Endodermal cell (in vitro differentiated cells): ENCODE data around the gene GREB1. TPM values are rescaled to one million over a fixed set of nuclear protein-coding genes. Genes with fewer than 3 reads are reported as not detected.

Source experiments
- DNase-seq: peaks from one replicate; pipeline ENCODE4 v3.0.0-alpha.2; 2017
- H3K27ac ChIP-seq: 2 replicates; pipeline ENCODE4 v1.5.1; 2013; ENCODE audit warnings: mild to moderate bottlenecking, low read depth, low read length, moderate library complexity
- H3K27me3 ChIP-seq: 2 replicates; pipeline ENCODE4 v1.6.1; 2013; ENCODE audit warnings: mild to moderate bottlenecking, low read length, moderate library complexity; ENCODE audit not compliant: insufficient read depth, control insufficient read depth, poor library complexity, severe bottlenecking
- H3K36me3 ChIP-seq: 2 replicates; pipeline ENCODE4 v1.7.0; 2013; ENCODE audit warnings: mild to moderate bottlenecking, low read length, moderate library complexity; ENCODE audit not compliant: control insufficient read depth, insufficient read depth
- H3K4me1 ChIP-seq: one replicate; pipeline ENCODE4 v1.7.0; 2013; ENCODE audit warnings: low read length; ENCODE audit not compliant: control insufficient read depth, insufficient read depth
- H3K4me3 ChIP-seq: 2 replicates; pipeline ENCODE4 v1.5.1; 2013; ENCODE audit warnings: mild to moderate bottlenecking, low read length, moderate library complexity
- H3K9ac ChIP-seq: 2 replicates; pipeline ENCODE4 v1.6.1; 2013; ENCODE audit warnings: mild to moderate bottlenecking, low read length, moderate library complexity; ENCODE audit not compliant: poor library complexity, severe bottlenecking; ENCODE audit errors: extremely low read depth
- H3K9me3 ChIP-seq: 2 replicates; pipeline ENCODE4 v1.6.1; 2013; ENCODE audit warnings: mild to moderate bottlenecking, low read length, moderate library complexity; ENCODE audit not compliant: control insufficient read depth
- H3K27ac Mint-ChIP-seq: 2 replicates; pipeline ENCODE4 v1.8.0; 2020; ENCODE audit warnings: mixed read lengths
- H3K27me3 Mint-ChIP-seq: 2 replicates; pipeline ENCODE4 v1.8.0; 2021; ENCODE audit warnings: mild to moderate bottlenecking, mixed read lengths; ENCODE audit not compliant: insufficient read depth
- H3K36me3 Mint-ChIP-seq: 2 replicates; pipeline ENCODE4 v1.8.0; 2020; ENCODE audit warnings: low read depth, mixed read lengths
- H3K4me1 Mint-ChIP-seq: 2 replicates; pipeline ENCODE4 v1.8.0; 2020; ENCODE audit warnings: mixed read lengths
- H3K4me3 Mint-ChIP-seq: 2 replicates; pipeline ENCODE4 v1.8.0; 2020; ENCODE audit warnings: mild to moderate bottlenecking, moderate library complexity, mixed read lengths
- H3K9me3 Mint-ChIP-seq: 2 replicates; pipeline ENCODE4 v1.8.0; 2020; ENCODE audit warnings: mild to moderate bottlenecking, mixed read lengths
- WGBS, 2 experiments: methylation state at CpG; one replicate each; pipeline versions ENCODE4 v1.1.5 to v1.1.7; 2013; ENCODE audit warnings: missing lambda C conversion rate in 2 of 2, mixed read lengths in 1 of 2; ENCODE audit not compliant: insufficient coverage in 1 of 2, insufficient read length in 1 of 2; 5-methylcytosine and 5-hydroxymethylcytosine counted together
- total RNA-seq, 2 donors: library from RNA; stranded (reverse); fragmentation: NEBNext Ultra II Directional in 1 of 2; extraction: Animal tissue kit (Norgen Biotek cat#: 25700) in 1 of 2; gene quantifications; 2 replicates in 1 of 2; 3 replicates in 1 of 2; pipeline ENCODE4 v1.2.1, GENCODE V29; 2021
- TF ChIP-seq, protein P1 (sequence below): fragments of 200-600 bp; sonication (generic); conservative IDR thresholded peaks from 2 replicates; pipeline ENCODE4 v1.5.0; 2021; ENCODE audit warnings: antibody characterized with exemption, mild to moderate bottlenecking

GREB1 gene
- total RNA-seq, 2 donors from 2014 or later = 86.4 to 106 TPM

DNA sequence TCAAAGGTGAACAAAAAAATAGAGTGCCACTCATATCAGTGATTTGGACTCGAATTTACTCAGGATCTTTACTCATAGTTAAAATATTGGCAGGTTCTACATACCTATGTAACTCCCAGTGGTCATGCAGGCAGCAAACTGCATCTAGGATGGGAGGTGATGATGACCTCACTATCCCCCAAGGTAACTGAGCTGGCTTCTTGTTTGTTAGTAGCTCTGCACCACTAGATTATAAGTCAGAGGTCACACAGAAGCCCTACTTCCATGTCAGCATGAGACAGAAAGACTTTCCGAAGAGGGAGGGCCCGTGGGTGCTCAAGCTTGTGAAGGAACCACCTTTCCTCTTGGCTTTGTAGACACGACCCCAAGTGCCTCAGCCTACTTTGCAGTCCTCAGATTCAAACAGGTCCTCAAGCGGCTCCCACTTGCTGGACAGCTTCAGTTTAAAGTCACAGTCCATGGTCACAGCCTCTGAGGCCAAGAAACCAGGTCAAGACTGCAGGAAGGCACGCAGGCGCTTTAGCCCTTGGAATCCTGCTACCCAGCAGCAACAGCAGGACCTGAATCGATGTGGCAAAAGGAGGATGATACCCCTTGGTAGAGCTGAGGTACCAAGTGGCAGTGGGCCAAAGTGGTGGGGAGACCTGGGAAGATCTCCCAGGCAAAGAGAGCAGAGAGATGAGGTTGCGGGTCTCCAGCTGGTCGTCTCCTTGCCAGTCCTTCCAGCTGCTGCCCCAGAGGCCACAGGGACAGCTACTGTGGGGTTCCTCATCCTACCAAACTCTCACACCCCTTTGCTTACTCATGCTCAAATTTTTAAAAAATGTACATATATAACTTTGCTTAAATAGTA is 131.9 kb downstream of the GREB1 start:
- TF ChIP-seq, protein P1, sequence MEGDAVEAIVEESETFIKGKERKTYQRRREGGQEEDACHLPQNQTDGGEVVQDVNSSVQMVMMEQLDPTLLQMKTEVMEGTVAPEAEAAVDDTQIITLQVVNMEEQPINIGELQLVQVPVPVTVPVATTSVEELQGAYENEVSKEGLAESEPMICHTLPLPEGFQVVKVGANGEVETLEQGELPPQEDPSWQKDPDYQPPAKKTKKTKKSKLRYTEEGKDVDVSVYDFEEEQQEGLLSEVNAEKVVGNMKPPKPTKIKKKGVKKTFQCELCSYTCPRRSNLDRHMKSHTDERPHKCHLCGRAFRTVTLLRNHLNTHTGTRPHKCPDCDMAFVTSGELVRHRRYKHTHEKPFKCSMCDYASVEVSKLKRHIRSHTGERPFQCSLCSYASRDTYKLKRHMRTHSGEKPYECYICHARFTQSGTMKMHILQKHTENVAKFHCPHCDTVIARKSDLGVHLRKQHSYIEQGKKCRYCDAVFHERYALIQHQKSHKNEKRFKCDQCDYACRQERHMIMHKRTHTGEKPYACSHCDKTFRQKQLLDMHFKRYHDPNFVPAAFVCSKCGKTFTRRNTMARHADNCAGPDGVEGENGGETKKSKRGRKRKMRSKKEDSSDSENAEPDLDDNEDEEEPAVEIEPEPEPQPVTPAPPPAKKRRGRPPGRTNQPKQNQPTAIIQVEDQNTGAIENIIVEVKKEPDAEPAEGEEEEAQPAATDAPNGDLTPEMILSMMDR = no peak
- no peaks in the 10 kb centered on the region for H3K36me3 Mint-ChIP-seq
- no peak overlapping the region for H3K27ac Mint-ChIP-seq
- Histone ChIP-seq H3K27me3 (peaks cover 27% of the 10 kb centered on the region), H3K4me1 (no peaks in the 10 kb centered on the region), H3K27ac (no peak overlapping the region), H3K36me3 (no peaks in the 10 kb centered on the region), H3K4me3 (no peak overlapping the region), H3K9me3 (no peaks in the 10 kb centered on the region), H3K9ac (no peak overlapping the region)
- H3K4me1 Mint-ChIP-seq = no peaks in the 10 kb centered on the region
- peaks cover 45% of the 10 kb centered on the region for H3K27me3 Mint-ChIP-seq
- no peak overlapping the region for H3K4me3 Mint-ChIP-seq
- WGBS, 2 experiments = 88% methylated on average over 10 of the region's 10 CpGs
- no peak for DNase-seq
- H3K9me3 Mint-ChIP-seq = peaks cover 14% of the 10 kb centered on the region

DNA sequence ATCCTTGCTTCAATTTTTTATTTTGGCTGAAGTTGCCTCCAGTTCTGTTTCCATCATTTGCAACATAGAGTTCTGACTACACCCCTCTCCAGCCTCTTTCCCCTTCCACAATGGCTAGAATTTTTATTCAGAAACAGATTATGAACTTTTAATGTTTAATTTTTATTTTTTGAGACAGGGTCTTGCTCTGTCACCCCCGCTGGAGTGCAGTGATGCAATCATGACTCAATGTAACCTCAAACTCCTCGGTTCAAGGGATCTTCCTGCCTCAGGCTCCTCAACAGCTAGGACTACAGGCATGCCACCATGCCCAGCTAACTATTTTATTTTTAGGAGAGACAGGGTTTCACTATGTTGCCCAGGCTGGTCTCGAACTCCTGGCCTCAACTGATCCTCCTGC is 133.3 kb downstream of the GREB1 start:
- Mint-ChIP-seq H3K9me3 (peaks cover 12% of the 10 kb centered on the region), H3K27ac (no peak overlapping the region), H3K4me3 (no peak overlapping the region), H3K36me3 (no peaks in the 10 kb centered on the region), H3K27me3 (peaks cover 46% of the 10 kb centered on the region), H3K4me1 (no peaks in the 10 kb centered on the region)
- H3K27ac ChIP-seq = no peak overlapping the region
- no peak overlapping the region for H3K9ac ChIP-seq
- no peaks in the 10 kb centered on the region for H3K36me3 ChIP-seq
- no peaks in the 10 kb centered on the region for H3K9me3 ChIP-seq
- H3K27me3 ChIP-seq = peaks cover 38% of the 10 kb centered on the region
- TF ChIP-seq, protein P1 = no peak
- DNase-seq = no peak
- H3K4me3 ChIP-seq = no peak overlapping the region
- no peaks in the 10 kb centered on the region for H3K4me1 ChIP-seq
- WGBS, 2 experiments = 83 to 88% methylated on average over 3 of the region's 3 CpGs

DNA sequence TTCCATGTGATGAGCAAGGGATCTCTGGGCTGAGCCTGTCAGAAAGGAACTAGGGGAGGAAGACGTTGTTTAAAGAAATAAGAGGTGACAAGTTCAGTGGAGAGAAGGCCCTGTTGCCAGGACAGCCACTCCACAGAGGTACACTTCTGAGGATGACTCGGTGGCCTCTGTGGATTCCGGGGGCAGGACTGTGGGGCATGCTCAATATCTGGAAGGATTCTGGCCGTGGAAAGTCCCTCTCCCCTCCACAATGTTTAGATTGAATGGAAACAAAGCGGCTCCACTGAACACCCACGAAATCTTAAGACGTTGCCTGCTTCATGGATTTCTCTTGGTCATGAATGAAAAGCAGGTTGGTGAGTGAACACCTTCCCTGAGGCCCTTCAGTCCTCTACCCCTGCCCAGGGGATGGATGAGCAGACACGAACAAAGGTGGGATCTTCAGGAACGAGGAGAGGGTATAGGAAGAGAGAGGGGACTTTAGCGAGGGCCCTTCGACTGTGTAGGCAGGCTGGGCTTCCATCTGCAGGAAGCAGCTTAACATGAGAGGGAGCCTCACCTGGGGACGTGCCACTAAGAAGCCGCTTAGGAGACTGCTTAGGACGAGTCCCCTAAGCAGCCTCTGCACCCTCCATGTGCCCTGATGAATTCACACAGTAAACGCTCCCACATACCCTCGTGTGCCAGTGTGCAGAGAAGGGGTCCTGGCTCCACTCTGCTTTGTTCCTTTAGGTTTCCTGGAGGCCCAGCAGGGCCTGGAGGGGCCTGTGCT is 134.2 kb downstream of the GREB1 start:
- no peak overlapping the region for H3K27ac Mint-ChIP-seq
- 90% methylated on average over 15 to 16 of the region's 16 CpGs for WGBS, 2 experiments
- Histone ChIP-seq H3K27ac (no peak overlapping the region), H3K9ac (no peak overlapping the region), H3K4me1 (no peaks in the 10 kb centered on the region), H3K36me3 (no peaks in the 10 kb centered on the region), H3K9me3 (no peaks in the 10 kb centered on the region), H3K27me3 (peaks cover 46% of the 10 kb centered on the region), H3K4me3 (no peak overlapping the region)
- TF ChIP-seq, protein P1 = no peak
- DNase-seq = peak; percentile 22
- peaks cover 50% of the 10 kb centered on the region for H3K27me3 Mint-ChIP-seq
- H3K4me1 Mint-ChIP-seq = no peaks in the 10 kb centered on the region
- no peak overlapping the region for H3K4me3 Mint-ChIP-seq
- no peaks in the 10 kb centered on the region for H3K36me3 Mint-ChIP-seq
- peaks cover 6% of the 10 kb centered on the region for H3K9me3 Mint-ChIP-seq
